Activated T-helper 1 cell treated with Interleukin-2 at 50 U/mL for 16 hours (primary cell): ENCODE results near the gene LAIR1.

Source experiments
- DNase-seq: peaks from one replicate; pipeline ENCODE4 v3.0.0-alpha.2; 2020; ENCODE audit warnings: low read depth

The LAIR1 gene

GRCh38 chr19:54317108-54317964 lies 47.4 kb downstream of the LAIR1 start:
- DNase-seq = no peak

GRCh38 chr19:54316746-54317107 lies 48.0 kb downstream of the LAIR1 start:
- no peak for DNase-seq

GRCh38 chr19:54315956-54316355 lies 48.8 kb downstream of the LAIR1 start:
- no peak for DNase-seq

GRCh38 chr19:54312436-54313377 lies 52.0 kb downstream of the LAIR1 start, which contains the start of gene LILRA5:
Gene LILRA5, minus strand, starts transcription at chr19:54313166. Its CDS starts 147 bp downstream, at chr19:54313019.
- DNase-seq = no peak

GRCh38 chr19:54312011-54312410 lies 52.7 kb downstream of the LAIR1 start:
- no peak for DNase-seq

DNA sequence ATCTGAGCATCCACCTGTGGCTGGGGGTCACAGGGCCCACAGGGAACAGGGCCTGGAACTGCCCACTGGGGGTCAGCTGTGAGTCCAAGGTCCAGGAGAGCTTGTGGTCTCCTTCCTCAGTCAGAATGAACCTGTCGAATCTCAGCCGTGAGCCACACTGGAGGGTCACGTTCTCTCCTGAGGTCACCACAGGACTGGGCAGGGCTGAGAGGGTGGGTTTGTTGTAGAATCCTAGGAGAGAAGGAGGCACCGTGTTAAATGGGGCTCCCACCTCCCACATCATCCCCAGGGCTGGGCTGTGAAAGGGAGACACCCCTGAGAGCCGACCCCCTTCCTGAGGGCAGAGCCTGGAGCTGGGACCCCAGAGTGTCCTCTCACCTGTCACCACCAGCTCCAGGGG lies 53.2 kb downstream of the LAIR1 start:
- DNase-seq = no peak

- DNase-seq = no peak
Measured at GRCh38 chr19:54310543-54310942, 54.2 kb downstream of the LAIR1 start.

DNA sequence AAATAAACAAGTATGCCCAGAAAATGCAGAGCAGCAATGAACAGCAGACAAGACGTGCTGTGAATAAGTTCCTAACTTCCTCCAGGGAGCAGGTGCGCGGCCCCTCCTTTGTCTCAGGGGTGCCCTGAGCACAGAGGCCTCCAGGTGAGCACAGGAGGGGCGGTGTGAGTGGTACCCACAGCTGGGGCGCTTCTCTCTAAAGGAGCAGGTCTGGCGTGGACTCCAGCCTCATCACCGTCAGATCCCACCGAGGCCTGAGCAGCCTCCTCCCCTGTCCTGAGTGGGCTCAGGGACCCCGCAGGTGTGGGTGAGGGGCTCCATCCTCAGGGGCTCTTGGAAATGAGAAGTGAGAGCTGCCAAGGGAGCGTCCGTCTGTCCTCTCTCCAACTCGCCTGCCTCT lies 54.9 kb downstream of the LAIR1 start:
- no peak for DNase-seq

DNA sequence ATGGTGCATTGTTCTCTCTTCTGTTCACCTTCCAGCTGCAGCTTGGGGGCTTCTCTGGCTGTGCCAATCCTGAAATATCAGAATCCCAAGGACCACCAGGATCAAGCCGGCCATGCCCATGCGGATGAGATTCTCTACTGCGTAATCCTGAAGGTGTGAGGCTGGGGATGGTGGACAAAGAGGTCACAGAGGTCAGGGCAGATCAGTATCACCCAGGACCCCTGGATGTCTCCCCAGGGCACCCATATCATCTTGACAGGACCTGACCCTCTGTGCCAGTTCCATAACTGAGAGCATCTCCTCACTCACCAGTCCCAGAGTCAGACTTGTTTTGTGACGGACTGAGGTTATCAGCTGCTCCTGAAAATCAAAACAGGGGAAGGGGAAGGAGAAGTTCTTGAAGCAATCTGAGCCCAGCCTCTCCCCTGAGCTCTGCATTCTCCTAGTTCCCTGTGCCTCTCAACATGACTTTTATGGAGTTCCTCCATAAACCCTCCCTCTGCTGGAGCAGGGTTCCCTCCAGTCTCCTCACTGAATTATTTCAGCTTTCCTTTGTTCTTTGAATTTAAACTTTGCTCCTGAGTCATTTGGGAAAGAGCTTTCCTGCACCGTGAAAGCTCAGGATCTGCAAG lies 57.2 kb downstream of the LAIR1 start:
- DNase-seq = no peak

- no peak for DNase-seq
Measured at GRCh38 chr19:54305141-54305540, 59.6 kb downstream of the LAIR1 start.

- DNase-seq = no peak
Measured at GRCh38 chr19:54302257-54302656, 62.5 kb downstream of the LAIR1 start.
